AG04449 (cell line): ENCODE data around the gene KCNJ3.

Source experiments
- CTCF ChIA-PET: fragments of 350-600 bp; formaldehyde crosslinking; extraction: SDS; loops from one replicate; lab custom pipeline; 2021; ENCODE audit warnings: antibody characterized with exemption; lab: Yijun Ruan, JAX
- POLR2A ChIA-PET: fragments of 400-600, 350-600 bp; formaldehyde crosslinking; extraction: SDS; loops from one replicate; lab custom pipeline; 2020; ENCODE audit warnings: antibody characterized with exemption, inconsistent platforms; lab: Yijun Ruan, JAX
- DNase-seq: peaks from one replicate; pipeline ENCODE4 v3.0.0-alpha.2; 2010; ENCODE audit warnings: low read depth, low spot score
- H3K4me3 ChIP-seq: 2 replicates; pipeline ENCODE4 v1.5.1; 2011; ENCODE audit warnings: low read depth, mild to moderate bottlenecking, control low read depth, low read length
- CTCF ChIP-seq: IDR thresholded peaks from one replicate; pipeline ENCODE4 v1.5.1; 2011; ENCODE audit warnings: mild to moderate bottlenecking, moderate library complexity, low read length, control low read depth, inconsistent platforms; ENCODE audit not compliant: insufficient read depth; ENCODE audit errors: missing control alignments

The KCNJ3 gene

GRCh38 chr2:154698721-154699574 lies 453 bp downstream of the KCNJ3 start:
- TF ChIP-seq CTCF, result no peak
- no peak overlapping the region for H3K4me3 ChIP-seq
- ChIA-PET CTCF (no interaction called here), POLR2A (no interaction called here)
- no peak for DNase-seq

- ChIA-PET CTCF (no interaction called here), POLR2A (no interaction called here)
- H3K4me3 ChIP-seq, result no peak overlapping the region
- no peak for DNase-seq
- TF ChIP-seq CTCF, result no peak
Observed at GRCh38 chr2:154699575-154699930, 1.1 kb downstream of the KCNJ3 start.

- ChIA-PET POLR2A (no interaction called here), CTCF (no interaction called here)
- no peak overlapping the region for H3K4me3 ChIP-seq
- DNase-seq, result no peak
- TF ChIP-seq CTCF, result no peak
Observed at GRCh38 chr2:154700136-154700535, 1.6 kb downstream of the KCNJ3 start.

GRCh38 chr2:154704991-154705390 lies 6.5 kb downstream of the KCNJ3 start:
- TF ChIP-seq CTCF, result no peak
- POLR2A ChIA-PET, result no interaction called here
- no peak for DNase-seq
- CTCF ChIA-PET, result no interaction called here
- H3K4me3 ChIP-seq, result no peak overlapping the region

- no peak for TF ChIP-seq CTCF
- POLR2A ChIA-PET, result no interaction called here
- CTCF ChIA-PET, result no interaction called here
- no peak for DNase-seq
- no peak overlapping the region for H3K4me3 ChIP-seq
Observed at GRCh38 chr2:154706660-154707059, 8.2 kb downstream of the KCNJ3 start.

- ChIA-PET CTCF (no interaction called here), POLR2A (no interaction called here)
- no peak for TF ChIP-seq CTCF
- no peak overlapping the region for H3K4me3 ChIP-seq
- no peak for DNase-seq
Observed at GRCh38 chr2:154707994-154708575, 9.6 kb downstream of the KCNJ3 start.
